H1 (cell line): ENCODE results near the gene WTIP. TPM values are rescaled to one million over a fixed set of nuclear protein-coding genes. Genes with fewer than 3 reads are reported as not detected.

ENCODE experiments used
- CTCF ChIA-PET: fragments of 300-600 bp; sonication (Branson Sonifier 250); formaldehyde crosslinking; loops from one replicate; lab custom pipeline; 2021; ENCODE audit not compliant: partially characterized antibody; lab: Charles Lee
- POLR2A ChIA-PET: fragments of 300-600 bp; sonication (Branson Sonifier 250); formaldehyde crosslinking; loops from one replicate; lab custom pipeline; 2021; ENCODE audit warnings: inconsistent platforms; ENCODE audit not compliant: partially characterized antibody; lab: Charles Lee
- DNase-seq, 2 experiments: peaks; one replicate each; pipeline versions ENCODE4 v3.0.0 to v3.0.0-alpha.2; 2010 to 2022; ENCODE audit warnings: low spot score in 2 of 2, low read depth in 1 of 2, mixed read lengths in 1 of 2
- FAIRE-seq: peaks from 2 replicates; lab custom pipeline; 2011; peaks lifted over from hg19 to GRCh38; lab: Jason Lieb, UNC
- H2AFZ ChIP-seq: 2 replicates; pipeline ENCODE4 v1.8.1; 2012; ENCODE audit warnings: low read length, inconsistent platforms
- H2AK5ac ChIP-seq: 2 replicates; pipeline ENCODE4 v1.6.1; 2013; ENCODE audit warnings: low read depth, low read length
- H2BK120ac ChIP-seq: replicated peaks from 2 replicates; pipeline ENCODE3; 2013; ENCODE audit warnings: low read depth, low read length, inconsistent platforms
- H2BK12ac ChIP-seq: 2 replicates; pipeline ENCODE4 v1.6.1; 2013; ENCODE audit warnings: low read depth, low read length
- H2BK15ac ChIP-seq: 2 replicates; pipeline ENCODE4 v1.6.1; 2013; ENCODE audit warnings: low read length
- H2BK20ac ChIP-seq: 2 replicates; pipeline ENCODE4 v1.6.1; 2013; ENCODE audit warnings: low read length
- H2BK5ac ChIP-seq: 2 replicates; pipeline ENCODE4 v1.6.1; 2013; ENCODE audit warnings: low read depth, low read length
- H3K14ac ChIP-seq: 2 replicates; pipeline ENCODE4 v1.6.1; 2013; ENCODE audit warnings: inconsistent platforms; ENCODE audit not compliant: insufficient read length
- H3K18ac ChIP-seq: 2 replicates; pipeline ENCODE4 v1.6.1; 2013; ENCODE audit warnings: low read length; ENCODE audit errors: extremely low read depth
- H3K23ac ChIP-seq: 2 replicates; pipeline ENCODE4 v1.6.1; 2013; ENCODE audit warnings: inconsistent platforms; ENCODE audit not compliant: insufficient read length
- H3K23me2 ChIP-seq: 2 replicates; pipeline ENCODE4 v1.6.1; 2013; ENCODE audit warnings: low read depth, low read length
- H3K27ac ChIP-seq: 2 replicates; pipeline ENCODE4 v1.6.1; 2011; ENCODE audit warnings: low read depth, low read length, inconsistent platforms
- H3K27me3 ChIP-seq, 4 experiments: replicated peaks in 1 of 4; 1 replicate in 1 of 4; 2 replicates in 3 of 4; pipeline versions ENCODE4 v1.6.1 to v1.8.1; 2011 to 2013; ENCODE audit warnings: low read length in 3 of 4, mild to moderate bottlenecking in 3 of 4, inconsistent platforms in 2 of 4, mixed read lengths in 2 of 4, moderate library complexity in 1 of 4; ENCODE audit not compliant: control insufficient read depth in 3 of 4, insufficient read depth in 3 of 4; ENCODE audit errors: extremely low read depth in 1 of 4
- H3K36me3 ChIP-seq, 4 experiments: 2 replicates each; pipeline versions ENCODE4 v1.6.1 to v1.8.1; 2011 to 2013; ENCODE audit warnings: mild to moderate bottlenecking in 4 of 4, low read length in 3 of 4, moderate library complexity in 2 of 4, control low read depth in 1 of 4, inconsistent platforms in 1 of 4; ENCODE audit not compliant: insufficient read depth in 4 of 4, control insufficient read depth in 2 of 4
- H3K4ac ChIP-seq: replicated peaks from 2 replicates; pipeline ENCODE3; 2013; ENCODE audit warnings: low read length, low read depth, mixed read lengths, inconsistent platforms; ENCODE audit not compliant: insufficient read length
- H3K4me1 ChIP-seq, 4 experiments: replicated peaks in 1 of 4; 1 replicate in 1 of 4; 2 replicates in 3 of 4; pipeline versions ENCODE4 v1.6.1 to v1.8.1; 2011 to 2013; ENCODE audit warnings: low read length in 3 of 4, inconsistent platforms in 2 of 4, mixed read lengths in 1 of 4; ENCODE audit not compliant: insufficient read depth in 4 of 4, control insufficient read depth in 3 of 4
- H3K4me2 ChIP-seq, 2 experiments: 2 replicates each; pipeline versions ENCODE4 v1.6.1 to v1.8.1; 2011 to 2013; ENCODE audit warnings: low read depth in 2 of 2, low read length in 2 of 2, control low read depth in 1 of 2, inconsistent platforms in 1 of 2, mild to moderate bottlenecking in 1 of 2; ENCODE audit not compliant: insufficient read depth in 1 of 2
- H3K4me3 ChIP-seq, 4 experiments: fragments of 200-600, 300-600 bp in 1 of 4; sonication (generic), shearing (Covaris generic), sonication (Bioruptor Twin) in 1 of 4; 2 replicates each; pipeline versions ENCODE4 v1.5.1 to v1.8.1; 2011 to 2016; ENCODE audit warnings: low read length in 4 of 4, low read depth in 3 of 4, control low read depth in 2 of 4, inconsistent platforms in 2 of 4, mild to moderate bottlenecking in 2 of 4, mixed read lengths in 1 of 4, moderate library complexity in 1 of 4; ENCODE audit not compliant: insufficient read depth in 2 of 4; ENCODE audit errors: extremely low read depth in 1 of 4
- H3K56ac ChIP-seq: replicated peaks from 2 replicates; pipeline ENCODE3; 2013; ENCODE audit warnings: low read depth, mild to moderate bottlenecking, mixed read lengths, low read length, inconsistent platforms; ENCODE audit not compliant: insufficient read length
- H3K79me1 ChIP-seq: 2 replicates; pipeline ENCODE4 v1.6.1; 2013; ENCODE audit warnings: low read depth, low read length, control low read depth
- H3K79me2 ChIP-seq, 2 experiments: 2 replicates each; pipeline versions ENCODE4 v1.6.1 to v1.8.1; 2012 to 2013; ENCODE audit warnings: low read length in 2 of 2, mild to moderate bottlenecking in 2 of 2, inconsistent platforms in 1 of 2; ENCODE audit not compliant: insufficient read depth in 2 of 2, control insufficient read depth in 1 of 2
- H3K9ac ChIP-seq, 4 experiments: replicated peaks in 1 of 4; 1 replicate in 1 of 4; 2 replicates in 3 of 4; pipeline versions ENCODE4 v1.6.1 to v1.8.1; 2011 to 2013; ENCODE audit warnings: low read depth in 3 of 4, low read length in 3 of 4, control low read depth in 2 of 4, mild to moderate bottlenecking in 2 of 4, moderate library complexity in 2 of 4, inconsistent platforms in 1 of 4; ENCODE audit errors: extremely low read depth in 1 of 4
- H3K9me3 ChIP-seq, 2 experiments: 2 replicates each; pipeline versions ENCODE4 v1.6.1 to v1.8.1; 2012 to 2013; ENCODE audit warnings: mild to moderate bottlenecking in 2 of 2, moderate library complexity in 2 of 2, control low read depth in 1 of 2, inconsistent platforms in 1 of 2, low read depth in 1 of 2, low read length in 1 of 2, mixed read lengths in 1 of 2; ENCODE audit not compliant: insufficient read depth in 2 of 2
- H4K20me1 ChIP-seq, 2 experiments: replicated peaks in 1 of 2; 2 replicates each; pipeline versions ENCODE3 to v1.8.1; 2011 to 2013; ENCODE audit warnings: inconsistent platforms in 2 of 2, low read length in 2 of 2, mild to moderate bottlenecking in 1 of 2; ENCODE audit not compliant: insufficient read depth in 2 of 2, control insufficient read depth in 1 of 2
- H4K5ac ChIP-seq: 2 replicates; pipeline ENCODE4 v1.6.1; 2013; ENCODE audit warnings: low read length, low read depth, mixed read lengths, inconsistent platforms; ENCODE audit not compliant: insufficient read length
- H4K8ac ChIP-seq: 2 replicates; pipeline ENCODE4 v1.8.0; 2013; ENCODE audit warnings: mild to moderate bottlenecking, moderate library complexity, low read length, inconsistent platforms; ENCODE audit not compliant: insufficient read depth; ENCODE audit errors: extremely low read depth
- H4K91ac ChIP-seq: replicated peaks from 2 replicates; pipeline ENCODE3; 2013; ENCODE audit warnings: low read length, mixed read lengths, inconsistent platforms; ENCODE audit not compliant: insufficient read length
- E2F6 ChIP-seq: IDR thresholded peaks from 2 replicates; pipeline ENCODE4 v1.6.1; 2012; ENCODE audit warnings: inconsistent platforms
- SUZ12 ChIP-seq: fragments of 200-600 bp; sonication (generic); IDR thresholded peaks from 2 replicates; pipeline ENCODE4 v1.6.1; 2012; ENCODE audit warnings: mild to moderate bottlenecking, inconsistent platforms, low read length, moderate library complexity, mixed read lengths
- WGBS, 2 experiments: shearing (Covaris generic) in 1 of 2; methylation state at CpG; one replicate each; pipeline versions ENCODE4 v1.1.6 to v1.1.7; 2013 to 2015; ENCODE audit warnings: low lambda C conversion rate in 2 of 2, mixed read lengths in 2 of 2, inconsistent platforms in 1 of 2, low coverage in 1 of 2, missing lambda C conversion rate in 1 of 2; ENCODE audit not compliant: insufficient replicate concordance in 2 of 2, insufficient coverage in 1 of 2, insufficient read length in 1 of 2; ENCODE audit errors: extremely low coverage in 1 of 2, missing lambda C conversion rate in 1 of 2; 5-methylcytosine and 5-hydroxymethylcytosine counted together
- polyA plus RNA-seq, 7 experiments: library from polyadenylated mRNA; depleted of rRNA in 3 of 7; stranded (reverse) in 5 of 7; unstranded in 2 of 7; fragments of >200 nt in 5 of 7; fragments of 200-250 nt in 2 of 7; gene quantifications; 1 replicate in 5 of 7; 2 replicates in 1 of 7; 4 replicates in 1 of 7; pipeline versions ENCODE4 v1.2.1 to v1.2.3, GENCODE V29; 2011 to 2013; ENCODE audit warnings: missing spikeins in 2 of 7, mixed read lengths in 2 of 7
- total RNA-seq: library from RNA; stranded (reverse); fragmentation: NEBNext Ultra II Directional; extraction: Animal tissue kit (Norgen Biotek cat#: 25700); gene quantifications from 2 replicates; pipeline ENCODE4 v1.2.1, GENCODE V29; 2021

WTIP gene
- total and polyA plus RNA-seq, 2 of the 8 experiments (the other 6 are each of a cell fraction or from before 2014, with no cell fraction given), result 8.7 to 15.4 TPM

- Histone ChIP-seq H3K9ac (no peak overlapping the region), H2BK12ac (no peak overlapping the region), H3K23ac (no peak overlapping the region), H3K4ac (no peak overlapping the region), H2BK5ac (no peak overlapping the region), H3K4me2 (no peak overlapping the region), H3K9me3 (no peaks in the 10 kb centered on the region), H4K91ac (no peak overlapping the region), H4K20me1 (peaks cover 0 to 2% of the 10 kb centered on the region in 2 experiments), H2AK5ac (no peak overlapping the region), H4K8ac (no peak overlapping the region), H3K36me3 (peaks cover 21 to 84% (median 60%) of the 10 kb centered on the region in 4 experiments), H2BK15ac (no peak overlapping the region), H3K4me1 (no peaks in the 10 kb centered on the region), H2BK120ac (no peak overlapping the region), H3K23me2 (no peaks in the 10 kb centered on the region), H3K18ac (no peak overlapping the region), H2BK20ac (no peak overlapping the region), H4K5ac (no peak overlapping the region), H3K4me3 (no peak overlapping the region), H3K27ac (no peak overlapping the region), H3K14ac (no peak overlapping the region), H3K27me3 (no peaks in the 10 kb centered on the region), H3K56ac (no peak overlapping the region), H2AFZ (no peak overlapping the region), H3K79me2 (peaks cover 0 to 30% of the 10 kb centered on the region in 2 experiments; a peak in 2 of 4 replicates), H3K79me1 (peaks cover 5% of the 10 kb centered on the region; the same call in 1 of the 2 replicates)
- DNase-seq (no peak), FAIRE-seq (no peak)
- WGBS, 2 experiments, result 88% methylated on average over 2 of the region's 2 CpGs; no CpG with 5 or more reads in 1 of the 2 experiments
- TF ChIP-seq SUZ12, result no peak
- TF ChIP-seq E2F6, result no peak
- POLR2A ChIA-PET, result interaction anchor here (2.2 kb wide), 1 partner anchor 16 kb away, joined by 5 read pairs; no protein-coding TSS in a partner anchor
- CTCF ChIA-PET, result interaction anchor here (0.7 kb wide), 1 partner anchor 24 kb away, joined by 3 read pairs; no protein-coding TSS in a partner anchor
These were observed 27.5 kb upstream of the WTIP start for GRCh38 chr19:34454091-34454490.
